Measurements from ENCODE around the gene FALEC. TPM values are rescaled to one million over a fixed set of nuclear protein-coding genes. Genes with fewer than 3 reads are reported as not detected.
"Not testable (repeated sequence)": the region's sequence is repeated elsewhere in the genome, so short reads cannot be mapped to it uniquely, and the experiment has no call there.

Gene FALEC
- polyA plus RNA-seq, 2 of the 4 experiments (the other 2 are of a cell fraction), result 0.36 to 0.80 TPM

- TF ChIP-seq RFX5 (IDR thresholded peaks at IDR 0.05), result no peak
- TF ChIP-seq GATA3 (IDR thresholded peaks at IDR 0.05; ENCODE audit: borderline replicate concordance), result no peak
- TF ChIP-seq ZSCAN20 (CRISPR knock-in tag; IDR thresholded peaks at IDR 0.05), result no peak
- TF ChIP-seq EP300 (IDR thresholded peaks at IDR 0.05), result peak in 1 of 2 experiments; percentile 9; a peak in 1 of 5 replicates
- peak; percentile 80; the same call in 1 of the 2 replicates for TF ChIP-seq FOSB (CRISPR knock-in tag; IDR thresholded peaks at IDR 0.05)
Observed at GRCh38 chr1:150579110-150579944, 63.8 kb downstream of the FALEC start, which contains the start of gene MCL1 (continued).

GRCh38 chr1:150579945-150580642 is 64.5 kb downstream of the FALEC start:
- peak overlapping the region; percentile 98 for H3K27ac ChIP-seq
- DNase-seq (ENCODE audit: low read depth in 1 of 2, low spot score in 1 of 2) (no peak), ATAC-seq (no peak; a peak in 1 of 6 replicates), FAIRE-seq (no peak)
- H3K4me1 ChIP-seq, result peaks cover 22% of the 10 kb centered on the region
- peak overlapping the region; percentile 81 for H3K4me2 ChIP-seq
- H3K4me3 ChIP-seq, result peak overlapping the region; percentile 91
- ChIA-PET CTCF (interaction anchor here (0.8 to 7.4 kb wide), 8 partner anchors 9 to 233 kb away, joined by 3 to 140 read pairs (median 4); no protein-coding TSS in a partner anchor), POLR2A (interaction anchor here (0.6 to 6.3 kb wide), 29 partner anchors 9 to 440 kb away, joined by 3 to 201 read pairs (median 5); partner anchors contain the start of genes ENSA, FALEC, GOLPH3L and MINDY1)
- WGBS (ENCODE audit: missing lambda C conversion rate), result 76% methylated on average over 15 of the region's 15 CpGs
- H3K9me3 ChIP-seq, result no peaks in the 10 kb centered on the region
- TF ChIP-seq PHF8 (IDR thresholded peaks at IDR 0.05; ENCODE audit: borderline replicate concordance, low read depth) (no peak), HOXB13 (CRISPR knock-in tag; IDR thresholded peaks at IDR 0.05; ENCODE audit: low read depth) (no peak), KDM1A (IDR thresholded peaks at IDR 0.05; ENCODE audit: low read depth) (no peak), BHLHE40 (IDR thresholded peaks at IDR 0.05; ENCODE audit: low read depth, low read length) (no peak), MAX (IDR thresholded peaks at IDR 0.05) (no peak; the same call in 1 of the 2 replicates), TP53 (CRISPR knock-in tag; IDR thresholded peaks at IDR 0.05) (0 out of 2 replicates have a peak, but pooled peaks have one; percentile 54), TFCP2L1 (CRISPR knock-in tag; IDR thresholded peaks at IDR 0.05) (no peak)

GRCh38 chr1:150580966-150581365 is 65.4 kb downstream of the FALEC start:
- not testable (repeated sequence) for H3K4me2 ChIP-seq; ATAC-seq; FAIRE-seq; H3K9me3 ChIP-seq; H3K27ac ChIP-seq; DNase-seq (ENCODE audit: low read depth in 1 of 2, low spot score in 1 of 2); H3K4me3 ChIP-seq
- POLR2A ChIA-PET, result interaction anchor here (6.3 kb wide), 1 partner anchor 18 kb away, joined by 201 read pairs; no protein-coding TSS in a partner anchor
- CTCF ChIA-PET, result interaction anchor here (0.8 to 7.4 kb wide), 3 partner anchors 17 to 40 kb away, joined by 3 to 140 read pairs (median 4); no protein-coding TSS in a partner anchor
- 92% methylated on average over 3 of the region's 3 CpGs for WGBS (ENCODE audit: missing lambda C conversion rate)
- H3K4me1 ChIP-seq, result peaks cover 13% of the 10 kb centered on the region

GRCh38 chr1:150581437-150581836 is 65.9 kb downstream of the FALEC start:
- H3K27ac ChIP-seq; DNase-seq (ENCODE audit: low read depth in 1 of 2, low spot score in 1 of 2); ATAC-seq; H3K9me3 ChIP-seq; FAIRE-seq; H3K4me2 ChIP-seq; H3K4me1 ChIP-seq; H3K4me3 ChIP-seq: not testable (repeated sequence)
- POLR2A ChIA-PET, result interaction anchor here (0.6 kb wide), 1 partner anchor 20 kb away, joined by 3 read pairs; no protein-coding TSS in a partner anchor
- CTCF ChIA-PET, result interaction anchor here (0.8 to 7.4 kb wide), 3 partner anchors 18 to 40 kb away, joined by 3 to 140 read pairs (median 4); no protein-coding TSS in a partner anchor
- 96% methylated on average over 7 of the region's 7 CpGs for WGBS (ENCODE audit: missing lambda C conversion rate)

GRCh38 chr1:150581962-150582361 is 66.4 kb downstream of the FALEC start:
- ATAC-seq; DNase-seq (ENCODE audit: low read depth in 1 of 2, low spot score in 1 of 2); H3K4me2 ChIP-seq; FAIRE-seq; H3K9me3 ChIP-seq; H3K4me3 ChIP-seq; H3K4me1 ChIP-seq; H3K27ac ChIP-seq: not testable (repeated sequence)
- POLR2A ChIA-PET, result interaction anchor here (0.6 kb wide), 1 partner anchor 21 kb away, joined by 3 read pairs; no protein-coding TSS in a partner anchor
- CTCF ChIA-PET, result interaction anchor here (0.8 to 7.4 kb wide), 2 partner anchors 18 to 39 kb away, joined by 3 to 140 read pairs; no protein-coding TSS in a partner anchor
- 93% methylated on average over 14 of the region's 14 CpGs for WGBS (ENCODE audit: missing lambda C conversion rate)
